ENCODE data around the gene AGBL1.

DNA sequence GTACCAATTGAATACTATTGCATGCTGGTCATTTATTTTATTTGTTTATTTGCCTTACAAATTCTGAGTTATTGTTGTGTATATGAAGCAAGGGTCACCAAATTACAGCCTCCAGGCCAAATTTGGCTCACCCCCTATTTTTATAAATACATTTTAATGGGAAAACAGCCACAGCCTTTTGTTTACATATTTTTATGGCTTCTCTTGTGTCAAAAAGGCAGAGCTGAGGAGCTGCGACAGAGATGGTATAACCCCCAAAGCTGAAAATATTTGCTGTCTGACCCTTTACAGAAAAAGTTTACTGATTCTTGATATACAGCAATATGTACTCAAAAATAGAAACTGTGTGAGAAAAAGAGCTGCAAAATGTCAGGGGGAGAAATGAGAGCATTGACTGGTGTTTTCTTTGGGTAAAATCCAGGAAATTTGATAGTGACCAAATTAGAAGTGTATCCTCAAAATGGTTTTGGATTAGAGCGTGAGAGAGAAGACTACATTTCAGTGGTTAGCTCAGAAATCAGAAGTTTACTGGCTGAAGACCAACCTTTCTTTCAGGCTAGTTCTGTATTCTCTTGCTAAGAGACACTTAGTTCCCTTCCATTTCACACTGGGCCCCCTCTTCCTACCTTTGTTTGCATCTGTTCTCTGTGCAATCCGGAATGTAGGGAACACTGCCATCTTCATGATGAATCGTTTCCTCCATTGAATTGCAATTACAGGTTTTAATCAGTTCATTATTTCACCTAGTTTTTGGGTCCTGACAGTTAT lies 757.8 kb downstream of the AGBL1 start:
- no peak for TF ChIP-seq POLR2AphosphoS5 (IDR thresholded peaks at IDR 0.05; ENCODE audit: insufficient read depth, low read depth, low read length)
- TF ChIP-seq, protein P1, sequence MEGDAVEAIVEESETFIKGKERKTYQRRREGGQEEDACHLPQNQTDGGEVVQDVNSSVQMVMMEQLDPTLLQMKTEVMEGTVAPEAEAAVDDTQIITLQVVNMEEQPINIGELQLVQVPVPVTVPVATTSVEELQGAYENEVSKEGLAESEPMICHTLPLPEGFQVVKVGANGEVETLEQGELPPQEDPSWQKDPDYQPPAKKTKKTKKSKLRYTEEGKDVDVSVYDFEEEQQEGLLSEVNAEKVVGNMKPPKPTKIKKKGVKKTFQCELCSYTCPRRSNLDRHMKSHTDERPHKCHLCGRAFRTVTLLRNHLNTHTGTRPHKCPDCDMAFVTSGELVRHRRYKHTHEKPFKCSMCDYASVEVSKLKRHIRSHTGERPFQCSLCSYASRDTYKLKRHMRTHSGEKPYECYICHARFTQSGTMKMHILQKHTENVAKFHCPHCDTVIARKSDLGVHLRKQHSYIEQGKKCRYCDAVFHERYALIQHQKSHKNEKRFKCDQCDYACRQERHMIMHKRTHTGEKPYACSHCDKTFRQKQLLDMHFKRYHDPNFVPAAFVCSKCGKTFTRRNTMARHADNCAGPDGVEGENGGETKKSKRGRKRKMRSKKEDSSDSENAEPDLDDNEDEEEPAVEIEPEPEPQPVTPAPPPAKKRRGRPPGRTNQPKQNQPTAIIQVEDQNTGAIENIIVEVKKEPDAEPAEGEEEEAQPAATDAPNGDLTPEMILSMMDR (IDR thresholded peaks at IDR 0.05; ENCODE audit: extremely low read depth in 1 of 2, insufficient read depth in 1 of 2, low read depth in 1 of 2, low read length in 2 of 2), result no peak
- TF ChIP-seq EZH2 (IDR thresholded peaks at IDR 0.05; ENCODE audit: borderline replicate concordance, low read depth, low read length, severe bottlenecking), result no peak
- no peak for TF ChIP-seq POLR2A (IDR thresholded peaks at IDR 0.05; ENCODE audit: low read depth, low read length)
- TF ChIP-seq, protein P2, sequence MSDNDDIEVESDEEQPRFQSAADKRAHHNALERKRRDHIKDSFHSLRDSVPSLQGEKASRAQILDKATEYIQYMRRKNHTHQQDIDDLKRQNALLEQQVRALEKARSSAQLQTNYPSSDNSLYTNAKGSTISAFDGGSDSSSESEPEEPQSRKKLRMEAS (IDR thresholded peaks at IDR 0.05; ENCODE audit: insufficient read depth, insufficient read length), result no peak
- TF ChIP-seq FOS (IDR thresholded peaks at IDR 0.05; ENCODE audit: borderline replicate concordance, insufficient read depth, low read length), result no peak

Measured in endothelial cell of umbilical vein (primary cell).